COLO668 (cell line): ENCODE data around the gene SCEL.
"Not testable (repeated sequence)": the region's sequence is repeated elsewhere in the genome, so short reads cannot be mapped to it uniquely, and the experiment has no call there.

Experiments
- DNase-seq: peaks from one replicate; lab custom pipeline; 2025; ENCODE audit not compliant: unreplicated experiment; lab: John Stamatoyannopoulos, UW

SCEL gene

GRCh38 chr13:77535448-77535847 is at the start of gene SCEL:
TSS of gene SCEL (plus strand) at chr13:77535706. CDS start at chr13:77555876, 20,170 bp downstream.
- peak; percentile 40 for DNase-seq

- DNase-seq, result no peak
These were observed 45.8 kb upstream of the SCEL start for GRCh38 chr13:77489566-77490337.

GRCh38 chr13:77492982-77493381 is 42.5 kb upstream of the SCEL start:
- DNase-seq, result peak; percentile 51

GRCh38 chr13:77494226-77494625 is 41.3 kb upstream of the SCEL start:
- DNase-seq, result no peak

GRCh38 chr13:77497350-77497749 is 38.2 kb upstream of the SCEL start:
- no peak for DNase-seq

GRCh38 chr13:77497835-77498234 is 37.7 kb upstream of the SCEL start:
- no peak for DNase-seq

- no peak for DNase-seq
These were observed 33.3 kb upstream of the SCEL start for GRCh38 chr13:77502104-77502720.

GRCh38 chr13:77503398-77503797 is 32.1 kb upstream of the SCEL start:
- no peak for DNase-seq

- DNase-seq, result no peak
These were observed 28.6 kb upstream of the SCEL start for GRCh38 chr13:77506874-77507273.

GRCh38 chr13:77507931-77508776 is 27.4 kb upstream of the SCEL start:
- no peak for DNase-seq

GRCh38 chr13:77508959-77509620 is 26.4 kb upstream of the SCEL start:
- DNase-seq, result no peak

GRCh38 chr13:77510156-77510555 is 25.4 kb upstream of the SCEL start:
- no peak for DNase-seq

- peak; percentile 73 for DNase-seq
These were observed 24.0 kb upstream of the SCEL start for GRCh38 chr13:77511552-77511951.

GRCh38 chr13:77513719-77514335 is 21.7 kb upstream of the SCEL start:
- no peak for DNase-seq

- no peak for DNase-seq
These were observed 21.2 kb upstream of the SCEL start for GRCh38 chr13:77514336-77514726.

GRCh38 chr13:77515785-77516184 is 19.7 kb upstream of the SCEL start:
- no peak for DNase-seq

- DNase-seq, result no peak
These were observed 19.1 kb upstream of the SCEL start for GRCh38 chr13:77516342-77516789.

- no peak for DNase-seq
These were observed 17.2 kb upstream of the SCEL start for GRCh38 chr13:77518266-77518665.

GRCh38 chr13:77519396-77519795 is 16.1 kb upstream of the SCEL start:
- not testable (repeated sequence) for DNase-seq

- DNase-seq, result no peak
These were observed 15.7 kb upstream of the SCEL start for GRCh38 chr13:77519808-77520207.

GRCh38 chr13:77521194-77521593 is 14.3 kb upstream of the SCEL start:
- DNase-seq, result no peak
